ENCODE measurements around the gene F8A2.
"Not testable (repeated sequence)": the region's sequence is repeated elsewhere in the genome, so short reads cannot be mapped to it uniquely, and the experiment has no call there.

The F8A2 gene

DNA sequence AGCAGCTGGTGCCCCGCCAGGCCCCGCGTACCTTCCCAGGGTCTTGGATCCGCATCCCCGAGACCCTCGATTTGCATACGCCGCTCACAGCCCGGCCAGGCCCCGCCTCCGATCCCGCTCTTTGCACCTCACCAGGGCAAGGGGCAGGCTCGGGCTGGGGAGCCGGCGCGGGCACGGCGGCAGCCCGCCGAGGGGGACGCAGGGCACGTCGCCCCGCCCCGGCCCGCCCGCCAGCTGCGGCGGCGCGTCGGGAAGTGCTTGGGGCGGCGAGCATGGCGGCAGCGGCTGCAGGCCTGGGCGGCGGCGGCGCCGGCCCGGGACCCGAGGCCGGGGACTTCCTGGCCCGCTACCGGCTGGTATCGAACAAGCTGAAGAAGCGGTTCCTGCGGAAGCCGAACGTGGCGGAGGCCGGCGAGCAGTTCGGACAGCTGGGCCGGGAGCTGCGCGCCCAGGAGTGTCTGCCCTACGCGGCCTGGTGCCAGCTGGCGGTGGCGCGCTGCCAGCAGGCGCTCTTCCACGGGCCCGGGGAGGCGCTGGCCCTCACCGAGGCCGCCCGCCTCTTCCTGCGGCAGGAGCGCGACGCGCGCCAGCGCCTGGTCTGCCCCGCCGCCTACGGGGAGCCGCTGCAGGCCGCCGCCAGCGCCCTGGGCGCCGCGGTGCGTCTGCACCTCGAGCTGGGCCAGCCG is at the start of gene F8A2:
Gene F8A2 (plus strand): TSS at position 253 of the 686 bp plus-strand sequence. CDS start 20 bp downstream, at position 273.
- DNase-seq (ENCODE audit: low spot score), result not testable (repeated sequence)

DNA sequence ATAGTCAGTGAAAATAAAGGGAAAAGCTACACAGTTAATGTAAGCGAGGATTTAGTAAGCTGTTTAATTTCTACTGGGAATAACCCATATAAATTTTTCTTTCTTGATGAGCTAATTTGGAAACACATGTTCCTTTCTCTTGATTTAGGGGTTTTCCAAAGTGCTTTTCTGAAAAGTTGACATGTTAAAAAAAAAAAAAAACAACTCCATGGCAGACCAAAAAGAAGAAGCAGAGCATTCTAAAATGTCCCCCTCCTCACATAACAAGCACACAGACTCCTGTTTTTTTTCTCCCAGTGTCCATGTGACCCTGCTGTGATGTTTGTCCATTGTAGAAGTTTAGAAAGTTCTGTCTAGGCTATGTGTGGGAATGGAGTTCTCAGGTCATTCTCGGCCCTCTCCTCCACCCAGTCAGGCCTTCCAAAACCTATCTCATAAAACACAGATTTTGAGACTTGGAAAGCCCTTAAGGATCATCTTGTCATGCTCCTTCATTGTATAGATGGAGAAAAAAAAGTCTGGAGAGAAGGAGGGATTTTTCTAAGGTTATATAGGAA is 48.3 kb upstream of the F8A2 start:
- DNase-seq (ENCODE audit: low spot score), result peak; percentile 7

DNA sequence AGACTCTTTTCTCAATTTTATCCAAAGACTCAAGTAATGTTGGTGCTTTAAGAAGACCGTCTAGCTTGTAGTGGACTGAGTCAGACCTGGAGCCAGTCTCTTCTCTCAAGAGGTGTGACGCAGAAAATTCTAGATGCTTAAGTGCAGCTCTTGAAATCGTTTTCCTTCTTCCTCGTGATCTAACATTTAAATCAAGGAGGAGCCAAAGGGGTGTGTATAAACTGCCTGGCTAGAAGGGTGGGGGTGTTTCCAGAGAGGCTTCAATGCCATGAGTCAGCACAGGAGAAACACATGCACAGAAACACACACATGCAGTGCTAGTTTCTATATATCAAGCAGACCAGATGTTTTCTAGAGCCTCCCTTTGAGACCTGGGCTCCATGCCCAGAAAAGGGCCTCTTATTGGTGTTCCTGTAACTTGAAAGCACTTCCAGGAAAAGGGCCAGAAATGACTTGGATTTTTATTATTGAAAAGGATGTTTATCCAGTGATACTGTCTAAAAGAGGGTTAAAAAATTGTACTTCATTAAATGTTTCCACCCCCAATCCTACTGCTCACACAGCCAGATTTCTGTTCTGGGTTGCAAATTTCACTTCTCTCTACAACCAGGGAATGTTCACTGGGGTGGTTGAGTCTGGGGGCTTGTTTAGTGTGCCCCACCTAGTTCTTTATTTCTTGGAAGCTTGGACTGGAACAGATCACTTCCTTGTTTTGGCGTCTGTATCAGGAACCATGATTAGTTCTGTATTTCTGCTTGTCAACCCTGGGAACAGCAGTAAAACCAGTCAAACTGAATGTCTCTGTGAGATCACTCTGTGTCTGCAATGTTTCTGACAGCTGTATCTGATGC is 47.2 kb upstream of the F8A2 start, which contains the start of gene CLIC2:
Gene CLIC2 (minus strand): TSS at position 129 of the 851 bp plus-strand sequence. CDS start 187 bp downstream, outside the sequence.
- DNase-seq (ENCODE audit: low spot score), result peak; percentile 41

DNA sequence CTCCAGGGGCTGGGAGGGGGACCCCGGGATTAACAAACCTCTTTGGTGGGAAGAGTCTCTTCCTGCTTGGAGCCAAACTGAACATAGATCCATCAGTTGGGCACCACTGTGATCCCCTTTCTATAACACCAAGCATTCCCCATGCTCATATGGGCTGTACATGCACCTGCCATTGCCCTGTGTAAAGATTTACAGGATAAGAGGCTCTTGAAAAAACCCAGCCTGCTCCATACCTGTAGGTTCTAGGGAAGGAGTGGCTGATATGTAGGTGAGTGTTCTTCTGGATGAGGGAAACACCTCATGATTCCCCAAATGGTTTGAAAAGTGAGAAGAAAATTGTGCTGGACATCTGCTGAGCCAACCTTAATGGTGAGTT is 46.6 kb upstream of the F8A2 start:
- not testable (repeated sequence) for DNase-seq (ENCODE audit: low spot score)

DNA sequence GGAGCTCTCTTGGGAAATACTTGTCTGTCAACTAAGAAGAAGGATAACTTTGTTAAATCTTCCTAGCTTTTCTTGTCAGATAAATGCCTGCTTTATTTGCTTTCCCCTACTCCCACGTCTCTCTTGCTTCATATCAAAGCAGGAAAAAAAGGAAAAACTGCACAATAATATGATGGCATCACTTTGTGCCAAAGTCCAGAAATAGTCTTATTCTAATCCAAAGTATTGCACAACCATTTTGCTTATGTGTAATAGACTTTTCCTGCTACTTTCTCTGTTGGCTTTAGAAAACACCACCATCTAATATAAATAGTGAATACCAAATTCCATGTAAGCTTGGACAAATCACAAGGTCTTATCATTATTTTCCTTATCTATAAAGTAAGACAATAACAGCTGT is 36.2 kb upstream of the F8A2 start:
- DNase-seq (ENCODE audit: low spot score), result not testable (repeated sequence)

DNA sequence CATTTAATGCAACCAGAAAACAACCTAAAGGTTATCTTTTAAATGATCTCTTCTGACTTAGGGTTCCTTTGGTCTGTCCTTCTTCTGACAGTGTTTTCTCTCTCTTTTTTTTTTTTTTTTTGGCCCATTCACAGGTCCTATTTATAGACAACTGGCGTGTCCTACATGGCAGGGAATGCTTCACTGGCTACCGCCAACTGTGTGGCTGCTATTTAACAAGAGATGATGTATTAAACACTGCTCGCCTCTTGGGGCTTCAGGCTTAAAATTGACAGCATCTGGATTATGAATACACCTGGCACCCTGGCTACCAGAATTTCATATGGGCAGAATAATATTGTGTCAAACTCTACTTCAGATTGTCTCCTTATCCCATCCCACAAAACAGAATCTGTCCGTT is 32.4 kb upstream of the F8A2 start:
- not testable (repeated sequence) for DNase-seq (ENCODE audit: low spot score)

DNA sequence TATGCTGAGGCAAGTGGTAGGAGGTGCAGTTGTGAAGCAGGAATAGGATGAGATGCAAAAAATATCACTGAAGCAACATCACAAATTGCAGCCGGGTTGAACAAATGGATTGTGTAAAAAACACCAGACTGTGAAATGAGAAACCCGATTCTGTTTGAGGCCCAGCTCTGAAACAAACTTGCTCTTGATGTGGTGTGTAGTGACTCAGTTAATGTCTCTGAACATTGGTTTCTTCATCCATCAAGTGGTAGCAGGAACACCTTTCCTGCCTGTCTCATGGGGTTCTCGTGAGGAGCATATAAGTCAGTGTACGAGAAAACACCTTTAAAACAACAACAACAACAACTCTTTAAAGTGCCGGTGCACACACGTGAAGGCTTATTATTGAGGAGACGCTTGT is 18.2 kb upstream of the F8A2 start:
- not testable (repeated sequence) for DNase-seq (ENCODE audit: low spot score)

DNA sequence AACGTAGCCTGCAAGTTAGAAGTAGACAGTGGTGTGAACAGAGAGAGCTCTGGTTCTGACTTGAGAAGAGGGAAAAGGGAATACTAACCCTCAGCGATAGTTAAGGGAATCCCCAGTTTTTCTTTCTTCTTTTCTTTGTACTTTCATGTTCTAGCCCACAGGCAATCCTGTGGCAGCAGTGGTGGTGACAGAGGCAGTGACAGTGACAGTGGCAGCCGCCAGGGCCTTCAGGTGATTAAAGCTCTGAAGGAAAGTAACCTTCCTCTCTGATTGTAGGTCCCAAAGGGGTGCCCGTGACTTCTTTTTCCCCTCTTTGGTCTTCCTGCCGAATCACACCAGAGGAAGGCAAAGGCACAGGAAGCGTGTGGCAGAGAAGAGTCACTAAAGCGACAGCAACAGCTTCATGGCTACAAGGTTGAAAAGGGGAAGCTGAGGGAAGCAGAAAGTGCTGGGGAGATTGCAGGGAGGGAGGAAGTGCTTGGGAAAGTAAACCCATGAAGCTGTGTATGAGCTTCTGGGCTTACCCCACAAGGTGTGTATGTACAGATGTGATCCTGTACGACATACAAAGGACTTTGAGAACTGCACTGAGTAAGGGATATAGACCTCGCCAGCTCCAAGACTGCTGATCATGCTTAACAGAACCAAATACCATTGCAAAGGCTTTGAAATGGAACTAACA is 8.0 kb upstream of the F8A2 start:
- DNase-seq (ENCODE audit: low spot score), result not testable (repeated sequence)

DNA sequence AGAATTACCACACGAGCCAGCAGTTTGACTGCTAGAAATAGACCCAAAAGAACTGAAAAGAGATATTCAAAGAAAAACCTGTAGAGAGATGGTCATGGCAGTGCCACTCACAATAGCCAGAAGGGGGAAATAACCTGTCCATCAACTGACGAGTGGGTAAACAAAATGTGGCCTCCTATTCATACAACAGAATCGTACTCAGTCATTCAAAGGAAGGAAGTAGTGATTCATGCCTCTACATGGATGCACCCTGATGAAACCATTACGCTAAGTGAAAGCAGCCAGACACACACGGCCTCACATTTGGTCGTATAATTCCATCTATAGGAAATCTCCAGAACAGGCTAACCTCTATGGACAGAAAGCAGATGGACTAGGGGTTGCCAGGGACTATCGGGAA is 2.1 kb upstream of the F8A2 start:
- DNase-seq (ENCODE audit: low spot score), result not testable (repeated sequence)

DNA sequence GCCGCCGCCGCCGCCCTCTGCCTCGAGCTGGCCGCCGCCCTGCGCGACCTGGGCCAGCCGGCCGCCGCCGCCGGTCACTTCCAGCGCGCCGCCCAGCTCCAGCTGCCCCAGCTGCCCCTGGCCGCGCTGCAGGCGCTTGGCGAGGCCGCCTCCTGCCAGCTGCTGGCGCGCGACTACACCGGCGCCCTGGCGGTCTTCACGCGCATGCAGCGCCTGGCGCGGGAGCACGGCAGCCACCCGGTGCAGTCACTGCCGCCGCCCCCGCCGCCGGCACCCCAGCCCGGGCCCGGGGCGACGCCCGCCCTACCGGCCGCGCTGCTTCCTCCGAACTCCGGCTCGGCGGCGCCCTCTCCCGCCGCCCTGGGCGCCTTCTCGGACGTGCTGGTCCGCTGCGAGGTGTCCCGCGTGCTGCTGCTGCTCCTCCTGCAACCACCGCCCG is 653 bp downstream of the F8A2 start:
- DNase-seq (ENCODE audit: low spot score), result not testable (repeated sequence)

DNA sequence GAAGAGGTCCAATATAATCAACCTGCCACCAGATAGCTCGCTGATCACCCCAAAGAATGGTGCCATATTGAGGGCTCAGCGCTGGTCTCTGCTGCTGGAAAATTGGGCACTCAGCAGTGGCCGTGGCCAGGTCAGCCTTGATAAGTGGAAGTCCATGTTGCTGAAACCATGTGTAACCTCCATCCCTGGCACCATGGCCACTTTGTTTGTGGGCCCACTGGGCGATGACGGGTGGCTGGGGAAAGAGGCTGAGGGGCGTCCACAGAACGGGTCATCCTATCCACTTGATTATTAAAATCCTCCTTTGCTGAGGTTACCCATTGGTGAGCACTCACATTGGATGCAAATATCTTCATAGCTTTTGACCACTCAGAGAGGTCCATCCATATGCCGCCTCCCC is 7.7 kb downstream of the F8A2 start:
- no peak for DNase-seq (ENCODE audit: low spot score)

DNA sequence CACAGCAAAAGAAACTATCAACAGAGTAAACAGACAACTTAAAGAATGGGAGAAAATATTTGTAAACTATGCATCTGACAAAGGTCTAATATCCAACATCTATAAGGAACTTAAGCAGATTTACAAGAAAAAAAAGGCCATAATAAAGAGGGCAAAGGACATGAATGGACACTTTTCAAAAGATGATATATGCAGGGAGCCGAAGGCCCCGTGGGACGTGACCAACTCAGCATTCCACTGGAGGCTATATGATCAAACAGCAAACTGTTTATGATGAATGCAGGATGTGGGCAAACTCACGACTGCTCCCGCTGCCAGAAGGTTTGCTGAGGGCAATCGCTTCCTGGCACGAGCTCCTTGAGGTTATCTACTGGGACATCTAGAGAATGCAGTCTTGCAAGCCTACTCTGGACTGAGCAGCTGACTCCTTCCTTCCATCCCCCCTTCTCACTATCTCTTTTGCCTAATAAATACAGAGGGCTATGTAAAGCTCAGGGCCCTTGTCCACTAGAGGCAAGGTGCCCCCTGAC is 12.9 kb downstream of the F8A2 start:
- not testable (repeated sequence) for DNase-seq (ENCODE audit: low spot score)

DNA sequence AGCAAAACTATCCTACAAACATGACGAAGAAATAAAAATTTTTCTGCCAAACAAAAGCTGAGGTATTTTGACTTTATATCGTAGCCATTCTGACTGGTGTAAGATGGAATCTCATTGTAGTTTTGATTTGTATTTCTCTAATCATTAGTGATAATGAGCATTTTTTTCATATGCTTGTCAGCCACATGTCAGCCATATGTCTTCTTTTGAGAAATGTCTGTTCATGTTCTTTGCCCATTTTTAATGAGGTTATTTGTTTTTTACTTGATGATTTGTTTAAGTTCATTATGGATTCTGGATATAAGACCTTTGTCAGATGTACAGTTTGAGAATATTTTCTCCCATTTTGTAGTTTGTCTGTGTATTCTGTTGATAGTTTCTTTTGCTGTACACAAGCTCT is 24.5 kb downstream of the F8A2 start:
- DNase-seq (ENCODE audit: low spot score), result no peak

DNA sequence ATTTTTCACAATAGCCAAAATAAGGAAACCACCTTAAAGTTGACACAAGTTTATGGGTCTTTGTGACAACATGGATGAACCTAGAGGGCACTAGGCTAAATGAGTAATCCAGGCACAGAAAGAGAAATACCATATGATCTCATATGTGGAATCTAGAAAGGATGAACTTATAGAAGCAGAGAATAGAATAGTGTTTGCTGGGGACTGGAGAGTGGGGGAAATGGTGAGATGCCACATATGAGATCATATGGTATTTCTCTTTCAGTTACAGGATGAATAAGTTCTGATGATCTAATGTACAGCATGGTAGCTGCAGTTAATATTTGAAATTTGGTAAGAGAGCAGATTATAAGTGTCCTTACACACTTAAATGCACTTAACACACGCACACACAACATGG is 35.9 kb downstream of the F8A2 start:
- no peak for DNase-seq (ENCODE audit: low spot score)
